NCI-H510A (cell line): Measurements from ENCODE around the gene CBX4.
A peak's percentile ranks its signal among the peaks of the same experiment; 100 is the strongest.

Experiments
- DNase-seq: peaks from one replicate; lab custom pipeline; 2025; lab: John Stamatoyannopoulos, UW

CBX4 gene

GRCh38 chr17:79799538-79800324 lies 39.5 kb downstream of the CBX4 start:
- no peak for DNase-seq

GRCh38 chr17:79799174-79799537 lies 40.1 kb downstream of the CBX4 start:
- DNase-seq = no peak

- DNase-seq = no peak
Observed at GRCh38 chr17:79798299-79799173, 40.7 kb downstream of the CBX4 start.

- DNase-seq = no peak
Observed at GRCh38 chr17:79797492-79798298, 41.5 kb downstream of the CBX4 start.

GRCh38 chr17:79796763-79797491 lies 42.3 kb downstream of the CBX4 start, which contains the start of gene CBX8:
TSS of gene CBX8 (minus strand) at chr17:79797077. CDS start at chr17:79796998, 79 bp downstream.
- peak; percentile 99 for DNase-seq

- no peak for DNase-seq
Observed at GRCh38 chr17:79796444-79796762, 42.8 kb downstream of the CBX4 start.

- no peak for DNase-seq
Observed at GRCh38 chr17:79795795-79796443, 43.3 kb downstream of the CBX4 start.

- DNase-seq = no peak
Observed at GRCh38 chr17:79794659-79795511, 44.4 kb downstream of the CBX4 start.

GRCh38 chr17:79793924-79794304 lies 45.3 kb downstream of the CBX4 start:
- DNase-seq = no peak

- DNase-seq = no peak
Observed at GRCh38 chr17:79792984-79793923, 46.0 kb downstream of the CBX4 start.

- no peak for DNase-seq
Observed at GRCh38 chr17:79792341-79792871, 46.8 kb downstream of the CBX4 start.

GRCh38 chr17:79791735-79792161 lies 47.5 kb downstream of the CBX4 start:
- no peak for DNase-seq

- no peak for DNase-seq
Observed at GRCh38 chr17:79790805-79791734, 48.2 kb downstream of the CBX4 start.

GRCh38 chr17:79789943-79790804 lies 49.1 kb downstream of the CBX4 start:
- no peak for DNase-seq

- no peak for DNase-seq
Observed at GRCh38 chr17:79788989-79789942, 50.0 kb downstream of the CBX4 start.

GRCh38 chr17:79788455-79788854 lies 50.8 kb downstream of the CBX4 start:
- no peak for DNase-seq
